GM20000 (cell line): ENCODE data around the gene MYO1H.
"Not testable (repeated sequence)": the region's sequence is repeated elsewhere in the genome, so short reads cannot be mapped to it uniquely, and the experiment has no call there.

ENCODE experiments used
- DNase-seq: peaks from one replicate; pipeline ENCODE4 v3.0.0; 2012; ENCODE audit warnings: low spot score
- TF ChIP-seq, protein P1 (sequence below): IDR thresholded peaks from 2 replicates; pipeline ENCODE4 v1.5.1; 2012; ENCODE audit warnings: mild to moderate bottlenecking, control low read depth; ENCODE audit errors: extremely low read depth, missing control alignments

Gene MYO1H

DNA sequence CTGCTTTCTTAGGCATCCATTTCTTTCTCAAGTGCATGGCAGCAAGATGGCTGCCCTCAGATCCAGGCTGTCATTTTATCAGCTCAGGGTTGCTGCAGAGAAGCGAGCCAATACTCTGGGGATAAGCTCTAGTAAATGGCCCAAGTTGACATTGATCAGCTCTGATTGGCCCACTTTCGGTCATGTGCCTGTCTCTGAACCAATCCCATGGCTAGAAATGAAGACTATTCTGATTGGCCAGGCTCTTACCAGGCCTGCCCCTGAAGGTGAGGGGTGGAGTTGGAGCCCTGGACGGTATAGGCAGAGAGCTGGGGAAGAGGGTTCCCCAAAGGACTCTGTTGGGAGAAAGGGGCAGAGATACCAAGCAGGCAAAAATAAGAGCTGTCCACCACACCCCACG lies 41.4 kb downstream of the MYO1H start:
- no peak for DNase-seq
- TF ChIP-seq, protein P1, sequence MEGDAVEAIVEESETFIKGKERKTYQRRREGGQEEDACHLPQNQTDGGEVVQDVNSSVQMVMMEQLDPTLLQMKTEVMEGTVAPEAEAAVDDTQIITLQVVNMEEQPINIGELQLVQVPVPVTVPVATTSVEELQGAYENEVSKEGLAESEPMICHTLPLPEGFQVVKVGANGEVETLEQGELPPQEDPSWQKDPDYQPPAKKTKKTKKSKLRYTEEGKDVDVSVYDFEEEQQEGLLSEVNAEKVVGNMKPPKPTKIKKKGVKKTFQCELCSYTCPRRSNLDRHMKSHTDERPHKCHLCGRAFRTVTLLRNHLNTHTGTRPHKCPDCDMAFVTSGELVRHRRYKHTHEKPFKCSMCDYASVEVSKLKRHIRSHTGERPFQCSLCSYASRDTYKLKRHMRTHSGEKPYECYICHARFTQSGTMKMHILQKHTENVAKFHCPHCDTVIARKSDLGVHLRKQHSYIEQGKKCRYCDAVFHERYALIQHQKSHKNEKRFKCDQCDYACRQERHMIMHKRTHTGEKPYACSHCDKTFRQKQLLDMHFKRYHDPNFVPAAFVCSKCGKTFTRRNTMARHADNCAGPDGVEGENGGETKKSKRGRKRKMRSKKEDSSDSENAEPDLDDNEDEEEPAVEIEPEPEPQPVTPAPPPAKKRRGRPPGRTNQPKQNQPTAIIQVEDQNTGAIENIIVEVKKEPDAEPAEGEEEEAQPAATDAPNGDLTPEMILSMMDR = no peak

DNA sequence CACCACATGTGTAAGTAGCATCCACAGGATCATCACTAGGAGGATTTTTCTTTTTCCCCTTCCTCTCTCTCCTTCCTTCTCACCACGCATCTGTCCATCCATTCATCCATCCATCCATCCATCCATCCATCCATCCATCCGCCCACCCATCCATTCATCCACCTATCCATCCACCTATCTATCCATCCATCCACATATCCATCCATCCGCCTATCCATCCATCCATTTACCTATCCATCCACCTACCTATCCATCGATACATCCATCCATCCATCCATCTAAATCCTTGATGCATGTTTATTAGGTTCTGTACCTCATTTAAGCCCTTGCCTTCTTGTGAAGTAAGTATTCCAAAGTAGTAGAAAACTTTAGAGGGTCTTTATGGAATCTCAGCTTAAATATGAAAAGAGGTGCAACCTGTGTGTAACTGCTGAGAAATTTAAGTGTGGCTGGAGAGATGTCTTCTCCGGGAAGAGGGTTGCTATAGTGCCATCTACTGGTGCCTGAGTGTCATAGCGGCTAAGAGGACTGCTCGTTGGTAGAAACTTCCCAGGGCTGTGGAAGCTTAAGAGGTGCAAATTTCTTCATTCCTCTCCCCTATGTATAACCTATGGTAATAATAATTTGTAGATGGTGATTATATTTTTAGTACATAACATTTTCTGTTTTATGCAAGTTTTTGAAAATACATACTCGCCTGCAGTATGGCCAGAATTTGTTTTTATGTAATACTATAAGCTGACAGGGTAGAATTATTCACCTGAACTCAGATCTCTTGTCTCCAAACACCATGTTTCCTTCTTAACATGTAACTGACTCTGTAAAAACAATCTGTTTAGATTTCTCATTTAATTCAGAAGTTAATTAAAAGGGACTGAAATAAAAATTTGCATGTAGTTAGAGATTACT lies 46.0 kb downstream of the MYO1H start:
- TF ChIP-seq, protein P1 = peak; percentile 78
- peak; percentile 75 for DNase-seq

DNA sequence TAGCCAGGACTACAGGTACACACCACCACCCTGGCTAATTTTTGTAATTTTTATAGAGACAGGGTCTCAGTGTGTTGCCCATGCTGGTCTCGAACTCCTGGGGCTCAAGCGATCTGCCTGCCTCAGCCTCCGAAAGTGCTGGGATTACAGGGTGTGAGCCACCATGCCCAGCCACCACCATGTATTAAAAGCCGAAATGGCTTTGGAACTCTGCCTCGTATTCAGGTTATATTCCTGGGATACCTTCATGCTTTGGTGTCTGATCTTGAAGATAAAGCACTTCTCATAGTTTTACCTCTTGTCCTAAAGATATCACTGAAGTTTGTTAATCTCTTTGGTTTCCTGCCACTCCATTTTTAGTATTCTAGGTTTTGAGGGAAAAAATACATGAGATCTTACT lies 47.2 kb downstream of the MYO1H start:
- DNase-seq = no peak
- TF ChIP-seq, protein P1 = no peak

DNA sequence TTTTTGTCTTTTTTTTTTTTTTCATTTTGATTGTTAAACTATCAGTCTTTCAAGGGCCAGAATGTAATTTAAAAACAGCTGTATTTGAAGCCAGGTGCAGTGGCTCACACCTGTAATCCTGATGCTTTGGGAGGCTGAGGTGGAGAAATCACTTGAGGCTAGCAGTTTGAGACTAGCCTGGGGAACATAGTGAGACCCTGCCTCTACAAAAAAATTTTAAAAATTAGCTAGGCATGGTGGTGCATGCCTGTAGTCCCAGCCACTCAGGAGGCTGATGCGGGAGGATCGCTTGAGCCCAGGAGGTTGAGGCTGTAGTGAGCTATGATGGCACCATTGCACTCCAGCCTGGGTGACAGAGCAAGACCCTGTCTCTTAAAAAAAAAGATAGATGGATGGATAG lies 57.1 kb downstream of the MYO1H start:
- DNase-seq = not testable (repeated sequence)

DNA sequence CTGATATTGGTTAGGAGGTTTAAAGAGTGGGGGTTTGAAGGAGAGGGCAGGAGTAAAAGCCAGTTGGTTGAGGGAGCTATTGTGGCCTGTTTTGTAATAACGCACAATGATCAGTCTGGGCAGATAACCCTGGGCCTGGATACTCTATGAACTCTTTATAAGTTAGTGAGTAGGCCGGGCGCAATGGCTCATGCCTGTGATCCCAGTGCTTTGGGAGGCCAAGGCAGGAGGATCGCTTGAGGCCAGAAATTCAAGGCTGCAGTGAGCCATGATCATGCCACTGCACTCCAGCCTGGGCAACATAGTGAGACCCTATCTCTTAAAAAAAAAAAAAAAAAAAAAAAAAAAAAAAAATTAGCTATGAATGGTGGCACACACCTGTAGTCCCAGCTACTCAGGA lies 58.4 kb downstream of the MYO1H start:
- DNase-seq = not testable (repeated sequence)

DNA sequence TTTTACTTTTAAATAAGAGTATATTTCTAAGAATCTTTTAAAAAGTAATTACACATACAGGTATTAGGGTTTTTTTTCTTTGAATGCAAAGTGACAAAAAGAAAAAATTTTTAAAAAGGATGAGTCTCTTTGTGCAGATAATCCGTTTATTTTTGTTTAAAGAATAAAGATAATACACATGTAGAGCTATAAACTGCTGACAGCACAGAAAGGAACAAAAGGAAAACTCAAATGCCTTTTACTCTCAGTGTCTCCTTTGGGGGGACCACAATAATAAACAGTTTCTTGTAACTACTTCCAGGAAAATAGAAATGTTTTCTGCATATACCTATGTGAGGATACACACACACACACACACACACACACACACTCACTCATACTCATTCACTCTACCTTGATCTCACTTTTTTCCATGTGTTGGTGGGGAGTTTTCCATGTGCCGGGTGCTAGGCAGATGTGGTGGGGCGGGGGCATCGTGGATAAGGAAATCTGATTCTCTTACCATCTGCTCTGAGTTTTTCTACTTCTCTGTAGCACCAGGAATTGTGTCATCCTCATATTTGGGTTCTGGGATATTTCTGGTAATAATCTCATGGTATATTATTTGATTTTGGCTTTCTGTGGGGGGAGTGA lies 71.3 kb downstream of the MYO1H start:
- no peak for DNase-seq
- TF ChIP-seq, protein P1 = no peak

DNA sequence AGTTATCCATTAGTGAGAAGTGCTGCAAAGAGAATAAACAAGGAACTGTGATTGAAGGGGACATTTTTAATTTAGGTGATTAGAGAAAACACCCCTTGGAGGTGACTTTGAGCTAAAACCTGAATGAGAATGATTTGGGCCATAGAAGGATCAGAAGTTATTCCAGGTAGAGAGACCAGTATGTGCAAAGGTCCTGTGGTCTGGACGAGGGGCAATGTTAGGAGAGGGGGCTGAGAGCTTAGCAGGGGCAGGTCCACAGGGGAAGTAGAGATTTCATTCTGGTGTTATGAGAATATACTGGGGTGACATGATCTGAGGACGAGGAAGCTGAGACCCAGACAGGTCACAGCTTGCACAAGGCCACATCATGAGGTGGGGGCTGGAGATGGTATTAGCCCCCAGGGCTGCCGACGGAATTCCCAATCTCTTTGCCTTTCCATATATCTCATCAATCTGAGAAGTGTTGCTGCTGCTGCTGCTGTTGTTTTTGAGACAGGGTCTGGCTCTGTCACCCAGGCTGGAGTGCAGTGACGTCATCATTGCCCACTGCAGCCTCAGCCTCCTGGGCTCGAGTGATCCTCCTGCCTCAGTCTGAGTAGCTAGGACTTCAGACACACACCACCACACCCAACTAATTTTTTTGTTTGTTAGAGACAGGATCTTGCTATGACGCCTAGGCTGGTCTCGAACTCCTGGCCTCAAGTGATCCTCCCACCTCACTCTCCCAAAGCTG lies 73.8 kb downstream of the MYO1H start:
- DNase-seq = no peak
- TF ChIP-seq, protein P1 = no peak

DNA sequence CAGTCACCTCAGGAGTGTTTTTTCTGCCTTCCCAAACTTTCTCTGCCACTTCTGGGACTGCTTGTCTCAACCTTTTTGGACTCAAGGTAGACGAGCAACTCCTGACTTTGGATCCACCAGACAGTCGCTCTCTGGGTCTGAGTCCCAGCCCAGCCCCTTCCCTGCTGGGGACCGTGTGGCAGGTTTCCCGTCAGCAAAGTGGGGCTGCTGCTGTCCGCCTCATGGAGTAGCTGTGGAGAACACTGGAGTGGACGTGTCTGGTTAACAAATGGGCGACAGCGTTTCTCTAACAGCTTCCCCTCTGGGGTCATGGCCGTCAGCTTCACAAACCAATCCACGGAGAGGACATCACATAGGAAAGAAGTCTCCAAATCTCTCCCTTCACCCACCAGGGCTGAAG lies 74.6 kb downstream of the MYO1H start:
- DNase-seq = no peak
- TF ChIP-seq, protein P1 = no peak
